Right lobe of liver (tissue), 4 donors: ENCODE data around the gene LIPM.

Experiments used
- POLR2A ChIP-seq: fragments of 450-650 bp; IDR thresholded peaks from one replicate; pipeline ENCODE4 v1.6.1; 2017; ENCODE audit warnings: antibody characterized with exemption, mild to moderate bottlenecking
- TF ChIP-seq, protein P1 (sequence below), 4 donors: fragments of 200-600 bp in 3 of 4; fragments of 450-650 bp in 1 of 4; IDR thresholded peaks; one replicate each; pipeline versions ENCODE4 v1.5.1 to v1.8.0; 2016 to 2022; ENCODE audit warnings: antibody characterized with exemption in 4 of 4, mild to moderate bottlenecking in 2 of 4
- donor health status: DM: no; HTN: no; CAD: no.
- donor health status: DM: no; HTN: no; CAD: no.
- donor health status: DM: no; HTN: yes; CAD: no.

DNA sequence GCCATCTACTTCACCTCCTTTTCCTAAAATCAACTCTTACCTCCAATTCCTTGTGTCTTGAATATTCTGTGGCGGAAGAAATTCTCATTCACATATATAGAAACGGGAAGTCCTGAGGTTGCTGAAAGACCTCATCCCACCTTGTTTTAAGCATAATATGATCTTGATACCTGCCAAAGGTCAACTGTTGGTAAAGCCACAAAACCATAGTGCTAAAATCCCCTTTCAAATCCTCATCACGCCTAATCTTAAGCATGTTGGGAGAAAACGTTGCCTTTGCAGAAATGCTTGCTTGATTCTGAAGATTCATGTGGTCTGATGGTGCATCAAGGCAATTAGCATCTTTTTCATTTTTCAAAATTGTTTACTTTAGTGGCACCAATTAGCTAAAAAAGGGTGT is 40.6 kb downstream of the LIPM start:
- TF ChIP-seq, protein P1, sequence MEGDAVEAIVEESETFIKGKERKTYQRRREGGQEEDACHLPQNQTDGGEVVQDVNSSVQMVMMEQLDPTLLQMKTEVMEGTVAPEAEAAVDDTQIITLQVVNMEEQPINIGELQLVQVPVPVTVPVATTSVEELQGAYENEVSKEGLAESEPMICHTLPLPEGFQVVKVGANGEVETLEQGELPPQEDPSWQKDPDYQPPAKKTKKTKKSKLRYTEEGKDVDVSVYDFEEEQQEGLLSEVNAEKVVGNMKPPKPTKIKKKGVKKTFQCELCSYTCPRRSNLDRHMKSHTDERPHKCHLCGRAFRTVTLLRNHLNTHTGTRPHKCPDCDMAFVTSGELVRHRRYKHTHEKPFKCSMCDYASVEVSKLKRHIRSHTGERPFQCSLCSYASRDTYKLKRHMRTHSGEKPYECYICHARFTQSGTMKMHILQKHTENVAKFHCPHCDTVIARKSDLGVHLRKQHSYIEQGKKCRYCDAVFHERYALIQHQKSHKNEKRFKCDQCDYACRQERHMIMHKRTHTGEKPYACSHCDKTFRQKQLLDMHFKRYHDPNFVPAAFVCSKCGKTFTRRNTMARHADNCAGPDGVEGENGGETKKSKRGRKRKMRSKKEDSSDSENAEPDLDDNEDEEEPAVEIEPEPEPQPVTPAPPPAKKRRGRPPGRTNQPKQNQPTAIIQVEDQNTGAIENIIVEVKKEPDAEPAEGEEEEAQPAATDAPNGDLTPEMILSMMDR (IDR thresholded peaks at IDR 0.05): no peak
- TF ChIP-seq POLR2A: no peak
